HCT116 (cell line): ENCODE data around the gene OPCML. TPM values are rescaled to one million over a fixed set of nuclear protein-coding genes. Genes with fewer than 3 reads are reported as not detected.

Source experiments
- ATAC-seq: fragments of 200-7000 bp; cut with Tn5 transposase; 2 replicates; pipeline ENCODE4 v1.9.1; 2020; ENCODE audit warnings: mild to moderate bottlenecking, moderate library complexity
- BruUV-seq: library from RNA; stranded (reverse); fragments of 400-500 nt; replicated peaks from 2 replicates; lab custom pipeline; 2021; lab: Mats Ljungman, UMichigan
- CTCF ChIA-PET: fragments of 300-600 bp; sonication (Branson Sonifier 250); formaldehyde crosslinking; loops from one replicate; lab custom pipeline; 2021; ENCODE audit warnings: antibody characterized with exemption; lab: Charles Lee
- POLR2A ChIA-PET: fragments of 300-600, 350-600 bp; sonication (Branson Sonifier 250); formaldehyde crosslinking; loops from one replicate; lab custom pipeline; 2021; ENCODE audit warnings: antibody characterized with exemption; lab: Charles Lee
- RAD21 ChIA-PET, 2 experiments: fragments of 300-600 bp; sonication (Branson Sonifier 250); formaldehyde crosslinking; loops; one replicate each; lab custom pipeline; 2023; ENCODE audit warnings: low total read pairs in 2 of 2; ENCODE audit not compliant: uncharacterized antibody in 2 of 2, unreplicated experiment in 2 of 2, low non-redundant PET in 1 of 2; lab: Charles Lee
- DNase-seq: peaks from one replicate; pipeline ENCODE4 v3.0.0-alpha.2; 2010; ENCODE audit warnings: low read depth, low spot score
- H2AFZ ChIP-seq: fragments of 200-600 bp; shearing (Covaris generic), sonication (generic); 2 replicates; pipeline ENCODE4 v1.6.1; 2017; ENCODE audit warnings: low read depth, mixed run types, mixed read lengths, antibody characterized with exemption, low read length; ENCODE audit not compliant: poor library complexity, severe bottlenecking
- H3K27ac ChIP-seq: 2 replicates; pipeline ENCODE4 v1.5.1; 2012; ENCODE audit warnings: low read depth, low read length
- H3K27me3 ChIP-seq: fragments of 200-600 bp; sonication (generic); 2 replicates; pipeline ENCODE4 v1.6.1; 2016; ENCODE audit warnings: mixed run types, low read length, mixed read lengths; ENCODE audit not compliant: insufficient read depth
- H3K36me3 ChIP-seq, 2 experiments: fragments of 200-500 bp in 1 of 2; fragments of 200-600 bp in 1 of 2; sonication (Bioruptor generic) in 1 of 2; sonication (generic) in 1 of 2; 2 replicates each; pipeline versions ENCODE4 v1.5.1 to v1.6.1; 2014 to 2016; ENCODE audit warnings: low read length in 2 of 2, inconsistent platforms in 1 of 2, mixed read lengths in 1 of 2, mixed run types in 1 of 2; ENCODE audit not compliant: insufficient read depth in 2 of 2, control insufficient read depth in 1 of 2
- H3K4me1 ChIP-seq, 2 experiments: fragments of 200-600 bp in 1 of 2; sonication (generic) in 1 of 2; 2 replicates each; pipeline versions ENCODE4 v1.5.1 to v1.6.1; 2012 to 2017; ENCODE audit warnings: low read length in 2 of 2, inconsistent platforms in 1 of 2, mild to moderate bottlenecking in 1 of 2, mixed read lengths in 1 of 2, mixed run types in 1 of 2, moderate library complexity in 1 of 2; ENCODE audit not compliant: insufficient read depth in 2 of 2, control insufficient read depth in 1 of 2
- H3K4me2 ChIP-seq: fragments of 200-600 bp; sonication (generic); 2 replicates; pipeline ENCODE4 v1.6.1; 2017; ENCODE audit warnings: mixed run types, low read length, mixed read lengths
- H3K4me3 ChIP-seq, 2 experiments: fragments of 200-600 bp in 1 of 2; sonication (generic) in 1 of 2; replicated peaks in 1 of 2; 2 replicates each; pipeline ENCODE4 v1.5.1; 2011 to 2016; ENCODE audit warnings: low read length in 2 of 2, control low read depth in 1 of 2, low read depth in 1 of 2, mild to moderate bottlenecking in 1 of 2, mixed read lengths in 1 of 2, mixed run types in 1 of 2
- H3K79me2 ChIP-seq: fragments of 200-600 bp; sonication (generic); 2 replicates; pipeline ENCODE4 v1.6.1; 2017; ENCODE audit warnings: mild to moderate bottlenecking, mixed run types, low read length, moderate library complexity, mixed read lengths; ENCODE audit not compliant: insufficient read depth
- H3K9ac ChIP-seq: fragments of 200-600 bp; sonication (generic); 2 replicates; pipeline ENCODE4 v1.6.1; 2016; ENCODE audit warnings: low read length, mixed read lengths
- H3K9me2 ChIP-seq: fragments of 200-600 bp; sonication (generic), shearing (Covaris generic); 2 replicates; pipeline ENCODE4 v1.6.1; 2017; ENCODE audit warnings: mixed run types, mild to moderate bottlenecking, moderate library complexity; ENCODE audit not compliant: insufficient read depth
- H3K9me3 ChIP-seq, 2 experiments: fragments of 200-500 bp in 1 of 2; fragments of 200-600 bp in 1 of 2; sonication (Bioruptor generic) in 1 of 2; sonication (generic) in 1 of 2; 2 replicates each; pipeline ENCODE4 v1.6.1; 2014 to 2017; ENCODE audit warnings: low read length in 2 of 2, mixed read lengths in 2 of 2, inconsistent platforms in 1 of 2, low read depth in 1 of 2, mild to moderate bottlenecking in 1 of 2, mixed run types in 1 of 2, moderate library complexity in 1 of 2; ENCODE audit not compliant: control insufficient read depth in 1 of 2, insufficient read depth in 1 of 2
- H4K20me1 ChIP-seq: fragments of 200-600 bp; sonication (generic), shearing (Covaris generic); 2 replicates; pipeline ENCODE4 v1.6.1; 2017; ENCODE audit warnings: mixed run types, mild to moderate bottlenecking, moderate library complexity; ENCODE audit not compliant: insufficient read depth
- CBX3 ChIP-seq: IDR thresholded peaks from 2 replicates; pipeline ENCODE4 v1.6.1; 2012; ENCODE audit warnings: low read depth
- EZH2phosphoT487 ChIP-seq: fragments of 200-600 bp; IDR thresholded peaks from 2 replicates; pipeline ENCODE4 v1.6.1; 2018; ENCODE audit warnings: antibody characterized with exemption, borderline replicate concordance
- SP1 ChIP-seq: IDR thresholded peaks from 2 replicates; pipeline ENCODE4 v1.6.1; 2012; ENCODE audit warnings: low read depth
- SRF ChIP-seq: IDR thresholded peaks from 2 replicates; pipeline ENCODE4 v1.6.1; 2012; ENCODE audit warnings: low read depth
- TCF7L2 ChIP-seq: IDR thresholded peaks from 2 replicates; pipeline ENCODE4 v1.7.0; 2011; ENCODE audit warnings: borderline replicate concordance, inconsistent platforms; ENCODE audit not compliant: insufficient read depth, insufficient read length; ENCODE audit errors: extremely low read depth
- ZFX ChIP-seq: fragments of 450-650 bp; IDR thresholded peaks from 2 replicates; pipeline ENCODE4 v1.6.1; 2017
- ZNF274 ChIP-seq: fragments of 200-500 bp; sonication (Bioruptor generic); IDR thresholded peaks from 2 replicates; pipeline ENCODE4 v1.6.1; 2014; ENCODE audit warnings: mild to moderate bottlenecking, low read depth, low read length, inconsistent platforms
- intact Hi-C: fragments of 100-400 bp; cut with micrococcal nuclease; formaldehyde crosslinking; loops from 2 replicates; pipeline ENCODE4 v1.10.0; 2022
- total RNA-seq: library from RNA; stranded (reverse); gene quantifications from one replicate; pipeline ENCODE4 v1.2.1, GENCODE V29; 2021; ENCODE audit not compliant: unreplicated experiment
- TF ChIP-seq, protein P1 (sequence below): IDR thresholded peaks from 2 replicates; pipeline ENCODE4 v1.6.1; 2012; ENCODE audit warnings: low read depth
- TF ChIP-seq, protein P2 (sequence below), 3 experiments: fragments of 200-600 bp in 1 of 3; sonication (generic) in 1 of 3; IDR thresholded peaks in 2 of 3; conservative IDR thresholded peaks in 1 of 3; 2 replicates each; pipeline ENCODE4 v1.5.1; 2012 to 2017; ENCODE audit warnings: low read depth in 2 of 3, low read length in 2 of 3, antibody characterized with exemption in 1 of 3, borderline replicate concordance in 1 of 3, control low read depth in 1 of 3, mild to moderate bottlenecking in 1 of 3, mixed read lengths in 1 of 3, mixed run types in 1 of 3, moderate library complexity in 1 of 3; ENCODE audit not compliant: insufficient read depth in 1 of 3
- TF ChIP-seq, protein P3 (sequence below): IDR thresholded peaks from 2 replicates; pipeline ENCODE4 v1.6.1; 2012

The OPCML gene
- total RNA-seq, 1 experiment from 2014 or later: not detected

DNA sequence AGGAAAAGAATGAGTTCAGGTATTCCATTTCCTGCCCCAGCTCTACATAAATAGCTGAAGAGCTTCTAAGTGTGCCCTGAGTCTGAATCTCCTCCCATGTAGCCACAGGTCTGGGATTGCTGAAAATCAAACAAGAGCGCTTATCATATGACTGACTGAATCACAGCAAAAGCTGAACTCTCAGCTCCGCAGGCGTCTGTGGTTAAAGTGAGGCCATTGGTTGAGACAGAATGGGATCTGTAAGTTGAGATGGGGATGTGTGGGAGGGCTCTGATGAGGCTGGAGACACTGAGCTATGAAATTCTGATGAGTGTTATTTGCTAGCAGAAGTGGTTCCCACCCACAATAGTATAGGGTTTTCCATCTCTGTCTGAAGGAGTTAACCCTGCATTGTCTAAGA, 637.0 kb downstream of the OPCML start:
- RAD21 ChIA-PET: no interaction called here
- Histone ChIP-seq H3K4me2 (no peak overlapping the region), H3K4me1 (no peaks in the 10 kb centered on the region), H3K27me3 (no peaks in the 10 kb centered on the region), H4K20me1 (no peaks in the 10 kb centered on the region), H3K79me2 (no peaks in the 10 kb centered on the region), H3K9me3 (peaks cover 6 to 22% of the 10 kb centered on the region in 2 experiments; a peak in 2 of 4 replicates), H3K36me3 (no peaks in the 10 kb centered on the region), H3K4me3 (no peak overlapping the region), H2AFZ (no peak overlapping the region), H3K9me2 (no peaks in the 10 kb centered on the region), H3K9ac (no peak overlapping the region), H3K27ac (no peak overlapping the region)
- BruUV-seq: no TSS peak
- no peak for DNase-seq
- POLR2A ChIA-PET: no interaction called here
- TF ChIP-seq, protein P1, sequence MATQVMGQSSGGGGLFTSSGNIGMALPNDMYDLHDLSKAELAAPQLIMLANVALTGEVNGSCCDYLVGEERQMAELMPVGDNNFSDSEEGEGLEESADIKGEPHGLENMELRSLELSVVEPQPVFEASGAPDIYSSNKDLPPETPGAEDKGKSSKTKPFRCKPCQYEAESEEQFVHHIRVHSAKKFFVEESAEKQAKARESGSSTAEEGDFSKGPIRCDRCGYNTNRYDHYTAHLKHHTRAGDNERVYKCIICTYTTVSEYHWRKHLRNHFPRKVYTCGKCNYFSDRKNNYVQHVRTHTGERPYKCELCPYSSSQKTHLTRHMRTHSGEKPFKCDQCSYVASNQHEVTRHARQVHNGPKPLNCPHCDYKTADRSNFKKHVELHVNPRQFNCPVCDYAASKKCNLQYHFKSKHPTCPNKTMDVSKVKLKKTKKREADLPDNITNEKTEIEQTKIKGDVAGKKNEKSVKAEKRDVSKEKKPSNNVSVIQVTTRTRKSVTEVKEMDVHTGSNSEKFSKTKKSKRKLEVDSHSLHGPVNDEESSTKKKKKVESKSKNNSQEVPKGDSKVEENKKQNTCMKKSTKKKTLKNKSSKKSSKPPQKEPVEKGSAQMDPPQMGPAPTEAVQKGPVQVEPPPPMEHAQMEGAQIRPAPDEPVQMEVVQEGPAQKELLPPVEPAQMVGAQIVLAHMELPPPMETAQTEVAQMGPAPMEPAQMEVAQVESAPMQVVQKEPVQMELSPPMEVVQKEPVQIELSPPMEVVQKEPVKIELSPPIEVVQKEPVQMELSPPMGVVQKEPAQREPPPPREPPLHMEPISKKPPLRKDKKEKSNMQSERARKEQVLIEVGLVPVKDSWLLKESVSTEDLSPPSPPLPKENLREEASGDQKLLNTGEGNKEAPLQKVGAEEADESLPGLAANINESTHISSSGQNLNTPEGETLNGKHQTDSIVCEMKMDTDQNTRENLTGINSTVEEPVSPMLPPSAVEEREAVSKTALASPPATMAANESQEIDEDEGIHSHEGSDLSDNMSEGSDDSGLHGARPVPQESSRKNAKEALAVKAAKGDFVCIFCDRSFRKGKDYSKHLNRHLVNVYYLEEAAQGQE: no peak
- TF ChIP-seq ZNF274 (no peak), SP1 (no peak), TCF7L2 (no peak), EZH2phosphoT487 (no peak), SRF (no peak), ZFX (no peak), CBX3 (no peak)
- TF ChIP-seq, protein P2, sequence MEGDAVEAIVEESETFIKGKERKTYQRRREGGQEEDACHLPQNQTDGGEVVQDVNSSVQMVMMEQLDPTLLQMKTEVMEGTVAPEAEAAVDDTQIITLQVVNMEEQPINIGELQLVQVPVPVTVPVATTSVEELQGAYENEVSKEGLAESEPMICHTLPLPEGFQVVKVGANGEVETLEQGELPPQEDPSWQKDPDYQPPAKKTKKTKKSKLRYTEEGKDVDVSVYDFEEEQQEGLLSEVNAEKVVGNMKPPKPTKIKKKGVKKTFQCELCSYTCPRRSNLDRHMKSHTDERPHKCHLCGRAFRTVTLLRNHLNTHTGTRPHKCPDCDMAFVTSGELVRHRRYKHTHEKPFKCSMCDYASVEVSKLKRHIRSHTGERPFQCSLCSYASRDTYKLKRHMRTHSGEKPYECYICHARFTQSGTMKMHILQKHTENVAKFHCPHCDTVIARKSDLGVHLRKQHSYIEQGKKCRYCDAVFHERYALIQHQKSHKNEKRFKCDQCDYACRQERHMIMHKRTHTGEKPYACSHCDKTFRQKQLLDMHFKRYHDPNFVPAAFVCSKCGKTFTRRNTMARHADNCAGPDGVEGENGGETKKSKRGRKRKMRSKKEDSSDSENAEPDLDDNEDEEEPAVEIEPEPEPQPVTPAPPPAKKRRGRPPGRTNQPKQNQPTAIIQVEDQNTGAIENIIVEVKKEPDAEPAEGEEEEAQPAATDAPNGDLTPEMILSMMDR (IDR thresholded peaks at IDR 0.05 in 2 of 3, conservative IDR thresholded peaks at IDR 0.05 in 1 of 3; ENCODE audit: borderline replicate concordance in 1 of 3, insufficient read depth in 1 of 3, low read depth in 2 of 3, low read length in 2 of 3): no peak
- TF ChIP-seq, protein P3, sequence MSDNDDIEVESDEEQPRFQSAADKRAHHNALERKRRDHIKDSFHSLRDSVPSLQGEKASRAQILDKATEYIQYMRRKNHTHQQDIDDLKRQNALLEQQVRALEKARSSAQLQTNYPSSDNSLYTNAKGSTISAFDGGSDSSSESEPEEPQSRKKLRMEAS: no peak
- CTCF ChIA-PET: no interaction called here
- intact Hi-C loops: no loop called here
- no peak for ATAC-seq
